Activated T-cell treated with anti-CD3 and anti-CD28 coated beads, Interleukin-2, amount 50 U/mL, for 72 hours (primary cell): Measurements from ENCODE around the gene PSMA3. TPM values are rescaled to one million over a fixed set of nuclear protein-coding genes. Genes with fewer than 3 reads are reported as not detected.

Experiments used
- ATAC-seq, 2 donors: fragments of 150-1000 bp; cut with Tn5 transposase; replicated peaks in 1 of 2; 2 replicates each; pipeline ENCODE4 v1.10.0; 2021; ENCODE audit warnings: moderate library complexity in 2 of 2, mild to moderate bottlenecking in 1 of 2
- DNase-seq, 2 donors: peaks; one replicate each; pipeline ENCODE4 v3.0.0; 2021 to 2022; ENCODE audit warnings: mixed read lengths in 1 of 2
- H3K27ac Mint-ChIP-seq: one replicate; pipeline ENCODE4 v1.8.0; 2022; ENCODE audit warnings: mild to moderate bottlenecking, moderate library complexity, mixed read lengths
- H3K27me3 Mint-ChIP-seq: one replicate; pipeline ENCODE4 v1.8.0; 2022; ENCODE audit warnings: low read depth, mixed read lengths
- H3K36me3 Mint-ChIP-seq, 2 donors: one replicate each; pipeline ENCODE4 v1.8.0; 2022; ENCODE audit warnings: mixed read lengths in 2 of 2, mild to moderate bottlenecking in 1 of 2; ENCODE audit not compliant: insufficient read depth in 2 of 2
- H3K4me1 Mint-ChIP-seq: one replicate; pipeline ENCODE4 v1.8.0; 2022; ENCODE audit warnings: low read depth, mixed read lengths
- H3K4me3 Mint-ChIP-seq, 2 donors: one replicate each; pipeline ENCODE4 v1.8.0; 2022; ENCODE audit warnings: mild to moderate bottlenecking in 2 of 2, mixed read lengths in 2 of 2, moderate library complexity in 2 of 2
- H3K9me3 Mint-ChIP-seq, 2 donors: one replicate each; pipeline ENCODE4 v1.8.0; 2022; ENCODE audit warnings: mixed read lengths in 2 of 2
- total RNA-seq, 2 donors: library from RNA; stranded (reverse); gene quantifications; one replicate each; pipeline ENCODE4 v1.2.3, GENCODE V29; 2022

The PSMA3 gene
- total RNA-seq, 2 donors from 2014 or later = 177 to 194 TPM

GRCh38 chr14:58297762-58298476 lies 53.3 kb downstream of the PSMA3 start:
- H3K36me3 Mint-ChIP-seq = peaks cover 11 to 26% of the 10 kb centered on the region in 2 donors
- H3K4me3 Mint-ChIP-seq = no peak overlapping the region
- ATAC-seq (peak; percentile 89), DNase-seq (peak; percentile 96 to 99)
- no peaks in the 10 kb centered on the region for H3K27me3 Mint-ChIP-seq
- H3K9me3 Mint-ChIP-seq = no peaks in the 10 kb centered on the region
- peaks cover 44% of the 10 kb centered on the region for H3K4me1 Mint-ChIP-seq
- H3K27ac Mint-ChIP-seq = no peak overlapping the region

DNA sequence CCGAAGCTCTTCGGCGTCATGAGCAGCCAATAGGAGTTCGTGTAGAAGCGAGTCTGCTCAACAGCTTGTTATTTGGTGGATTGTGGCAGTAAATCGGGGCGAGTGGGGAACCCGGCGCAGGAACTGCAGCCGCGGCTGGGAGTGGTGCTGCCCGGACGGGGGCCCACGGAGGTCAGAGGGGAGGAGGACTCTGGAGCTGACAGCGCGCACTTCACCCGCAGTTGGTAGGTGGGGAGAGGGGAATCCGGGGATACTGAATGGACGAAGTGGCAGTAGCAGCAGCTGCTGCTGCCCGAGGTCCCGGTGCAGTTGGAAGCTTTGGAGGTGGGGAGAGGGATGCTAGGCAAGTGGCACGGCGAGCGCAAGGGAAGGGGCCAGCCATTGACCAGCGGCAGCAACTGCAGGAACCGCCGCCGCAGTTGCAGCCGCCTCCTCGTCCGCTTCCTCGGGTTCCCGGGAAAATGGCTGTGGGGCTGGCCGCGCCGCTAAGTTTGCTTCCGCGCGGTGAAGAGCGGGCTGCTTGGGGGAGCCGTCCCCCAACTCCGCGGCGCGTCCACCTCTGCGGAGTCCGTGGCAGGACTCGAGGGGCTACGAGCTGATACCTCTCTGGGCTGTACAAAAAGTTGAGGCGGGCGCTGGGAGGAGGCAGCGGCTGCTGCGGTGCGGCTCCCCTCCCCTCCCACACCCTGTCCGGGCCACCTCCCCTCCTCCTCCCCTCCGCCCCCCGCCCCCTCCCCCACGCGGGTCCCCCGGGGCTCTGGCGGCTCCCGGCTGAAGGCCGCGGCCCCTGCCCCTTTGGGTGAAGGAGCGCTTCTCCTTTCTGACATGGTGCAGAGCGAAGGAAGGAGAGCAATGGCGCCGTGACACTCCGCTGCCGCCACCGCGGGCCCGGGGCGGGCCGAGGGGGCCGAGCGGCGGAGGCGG lies 54.1 kb downstream of the PSMA3 start, which contains the start of gene ARID4A:
ARID4A (plus strand) TSS at position 79 of the 924 bp plus-strand sequence. CDS start 1,300 bp downstream, outside the sequence.
- peak within 1 kb of the TSS; percentile 96 to 100 for H3K4me3 Mint-ChIP-seq
- H3K27me3 Mint-ChIP-seq = no peaks in the 10 kb centered on the region
- DNase-seq (peak; percentile 82 to 89), ATAC-seq (peak; percentile 15 to 18)
- H3K36me3 Mint-ChIP-seq = peaks cover 11 to 23% of the 10 kb centered on the region in 2 donors
- no peaks in the 10 kb centered on the region for H3K9me3 Mint-ChIP-seq
- H3K27ac Mint-ChIP-seq = peak within 1 kb of the TSS; percentile 74
- peaks cover 36% of the 10 kb centered on the region for H3K4me1 Mint-ChIP-seq

DNA sequence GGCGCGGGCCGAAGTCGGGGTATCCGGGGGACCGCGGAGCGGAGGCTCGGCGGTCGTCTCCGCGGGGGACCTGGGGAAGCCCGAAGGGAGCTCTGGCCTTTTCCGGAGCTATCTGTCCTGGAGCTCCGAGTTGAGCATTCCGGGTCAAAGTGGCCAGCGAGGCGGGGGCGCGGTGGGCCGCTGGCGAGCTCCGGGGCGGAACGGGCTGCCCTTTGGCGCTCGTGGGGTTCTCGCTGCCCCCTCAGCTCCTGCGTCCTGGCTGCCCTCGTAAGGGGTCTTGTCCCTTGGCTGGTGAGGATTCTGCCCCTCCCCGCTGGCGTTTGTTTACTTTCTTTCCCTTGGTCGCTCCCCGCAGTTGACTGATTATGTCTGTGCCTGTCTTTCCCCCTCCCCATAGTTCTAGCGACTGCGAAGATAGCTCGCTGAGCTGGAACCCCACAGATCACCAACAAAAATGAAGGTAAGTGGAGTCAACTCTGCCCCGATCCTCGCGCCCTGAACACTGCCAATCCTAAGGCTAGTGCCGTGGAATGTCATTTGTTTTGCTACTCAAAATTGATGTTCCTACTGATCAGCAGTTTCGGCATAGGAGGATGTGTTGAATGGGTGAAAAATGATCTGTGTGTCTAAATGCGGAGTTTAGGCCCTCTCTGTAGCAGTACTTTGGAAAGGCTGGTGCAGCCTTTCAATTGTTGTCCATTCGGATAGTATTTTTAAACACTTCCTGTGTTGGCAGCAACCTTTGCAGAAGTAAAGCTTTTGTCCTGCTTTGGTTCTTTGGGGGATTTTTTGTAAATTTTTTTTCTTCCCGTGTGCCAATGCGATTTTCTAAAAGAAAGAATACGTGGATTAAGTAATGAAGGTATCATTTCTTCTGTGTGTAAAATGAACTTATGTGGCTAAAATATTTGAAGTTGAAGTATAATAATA lies 55.0 kb downstream of the PSMA3 start:
- no peak for ATAC-seq
- H3K4me1 Mint-ChIP-seq = peaks cover 27% of the 10 kb centered on the region
- peak overlapping the region; percentile 98 for H3K27ac Mint-ChIP-seq
- peak in 1 of 2 donors; percentile 9 for DNase-seq
- H3K4me3 Mint-ChIP-seq = peak overlapping the region; percentile 96 to 100
- no peaks in the 10 kb centered on the region for H3K9me3 Mint-ChIP-seq
- H3K27me3 Mint-ChIP-seq = no peaks in the 10 kb centered on the region
- peaks cover 10 to 19% of the 10 kb centered on the region in 2 donors for H3K36me3 Mint-ChIP-seq

DNA sequence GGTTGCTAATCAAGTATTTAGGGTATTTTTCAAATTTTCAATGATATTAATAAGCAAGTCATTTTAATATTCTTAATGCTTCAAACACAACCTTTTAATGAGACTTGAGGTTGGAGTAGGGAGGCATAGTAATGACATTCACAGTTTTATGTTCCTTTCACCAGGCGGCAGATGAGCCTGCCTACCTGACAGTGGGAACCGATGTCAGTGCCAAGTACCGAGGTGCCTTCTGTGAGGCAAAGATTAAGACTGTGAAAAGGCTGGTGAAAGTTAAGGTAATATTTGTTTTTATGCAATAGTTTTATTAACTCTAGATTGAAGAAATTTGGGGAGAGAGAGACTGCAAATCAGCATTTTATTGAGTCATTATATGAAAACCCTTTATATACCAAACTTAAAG lies 56.8 kb downstream of the PSMA3 start:
- Mint-ChIP-seq H3K27me3 (no peaks in the 10 kb centered on the region), H3K9me3 (no peaks in the 10 kb centered on the region), H3K4me3 (no peak overlapping the region), H3K4me1 (peaks cover 11% of the 10 kb centered on the region), H3K36me3 (peaks cover 5 to 16% of the 10 kb centered on the region in 2 donors), H3K27ac (no peak overlapping the region)
- no peak for DNase-seq
- no peak for ATAC-seq

DNA sequence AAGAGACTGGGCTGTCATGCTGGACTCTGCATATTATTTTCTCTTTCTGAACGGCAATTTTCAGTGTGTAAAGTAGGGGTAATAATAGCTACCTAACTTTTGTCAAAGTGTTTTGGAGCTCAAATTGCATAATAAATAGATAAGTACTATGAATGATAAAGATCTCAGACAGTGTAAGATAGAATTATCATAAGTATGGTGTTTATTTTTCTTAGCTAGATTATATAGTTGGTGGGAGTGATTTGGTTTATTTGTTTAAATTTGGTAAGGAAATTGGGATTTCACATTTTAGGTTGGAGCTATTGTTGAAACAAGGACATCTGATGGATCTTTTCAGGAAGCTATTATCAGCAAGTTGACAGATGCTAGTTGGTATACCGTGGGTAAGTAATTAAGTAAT lies 61.1 kb downstream of the PSMA3 start:
- no peaks in the 10 kb centered on the region for H3K27me3 Mint-ChIP-seq
- H3K36me3 Mint-ChIP-seq = peaks cover 2 to 23% of the 10 kb centered on the region in 2 donors
- H3K9me3 Mint-ChIP-seq = no peaks in the 10 kb centered on the region
- H3K27ac Mint-ChIP-seq = peak overlapping the region; percentile 24
- ATAC-seq = no peak
- no peak for DNase-seq
- peaks cover 7% of the 10 kb centered on the region for H3K4me1 Mint-ChIP-seq
- H3K4me3 Mint-ChIP-seq = peak overlapping the region in 1 of 2 donors; percentile 5

DNA sequence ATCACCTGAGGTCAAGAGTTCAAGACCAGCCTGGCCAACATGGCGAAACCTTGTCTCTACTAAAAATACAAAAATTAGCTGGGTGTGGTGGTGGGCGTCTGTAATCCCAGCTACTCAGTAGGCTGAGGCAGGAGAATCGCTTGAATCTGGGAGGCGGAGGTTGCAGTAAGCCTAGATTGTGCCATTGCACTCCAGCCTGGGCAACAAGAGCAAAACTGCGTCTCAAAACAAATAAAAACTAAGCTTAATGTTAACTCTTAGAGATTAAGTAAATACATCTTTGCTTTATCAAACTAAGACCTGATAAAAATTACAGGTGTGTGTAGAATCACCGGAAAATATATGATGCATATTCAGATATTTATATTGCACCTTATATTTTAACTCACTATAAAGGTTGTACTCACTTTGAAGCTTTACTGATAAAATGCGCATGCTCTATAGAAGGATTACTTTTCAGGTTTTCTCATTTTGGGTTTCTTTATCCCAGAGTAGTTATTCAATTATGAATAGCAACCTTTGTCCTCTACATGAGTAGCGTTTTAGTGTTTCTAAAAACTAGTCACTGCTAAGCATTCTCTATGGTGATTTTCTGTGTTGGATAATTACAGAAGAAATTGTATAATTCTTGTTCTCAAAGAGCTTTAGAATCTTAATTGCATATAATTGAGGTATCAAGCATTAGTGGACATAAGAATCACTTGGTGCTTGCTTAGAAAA lies 63.1 kb downstream of the PSMA3 start:
- DNase-seq (no peak), ATAC-seq (no peak)
- no peak overlapping the region for H3K4me3 Mint-ChIP-seq

GRCh38 chr14:58309086-58309485 lies 64.4 kb downstream of the PSMA3 start:
- DNase-seq (no peak), ATAC-seq (no peak)
- H3K4me3 Mint-ChIP-seq = no peak overlapping the region
- H3K27me3 Mint-ChIP-seq = no peaks in the 10 kb centered on the region
- H3K9me3 Mint-ChIP-seq = no peaks in the 10 kb centered on the region
- H3K4me1 Mint-ChIP-seq = peaks cover 6% of the 10 kb centered on the region
- peak overlapping the region; percentile 22 for H3K27ac Mint-ChIP-seq
- peaks cover 2 to 18% of the 10 kb centered on the region in 2 donors for H3K36me3 Mint-ChIP-seq

More for the DNA sequence above, 63.1 kb downstream of the PSMA3 start:
- Mint-ChIP-seq H3K4me1 (peaks cover 6% of the 10 kb centered on the region), H3K27ac (peak overlapping the region; percentile 76), H3K27me3 (no peaks in the 10 kb centered on the region), H3K9me3 (no peaks in the 10 kb centered on the region), H3K36me3 (peaks cover 2 to 16% of the 10 kb centered on the region in 2 donors)

DNA sequence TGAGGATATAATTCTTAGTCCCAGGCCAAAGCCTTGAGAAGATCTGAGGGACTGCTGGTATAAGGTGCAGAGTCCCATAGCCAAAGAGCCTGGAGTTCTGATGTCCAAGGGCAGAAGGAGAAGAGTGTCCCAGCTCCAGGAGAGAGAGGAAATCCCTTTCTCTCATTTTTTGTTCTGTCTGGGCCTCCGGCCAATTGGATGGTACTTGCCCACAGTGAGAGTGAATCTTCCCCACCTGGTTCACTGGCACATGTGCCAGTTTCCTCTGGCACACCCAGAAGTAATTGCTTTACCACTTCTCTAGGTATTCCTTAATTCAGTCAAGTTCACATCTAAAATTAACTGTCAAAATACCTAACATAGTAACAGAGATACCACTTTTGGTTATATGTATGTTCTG lies 69.1 kb downstream of the PSMA3 start:
- ATAC-seq (no peak), DNase-seq (no peak)
- H3K27me3 Mint-ChIP-seq = no peaks in the 10 kb centered on the region
- H3K4me1 Mint-ChIP-seq = peaks cover 6% of the 10 kb centered on the region
- H3K27ac Mint-ChIP-seq = no peak overlapping the region
- no peak overlapping the region for H3K4me3 Mint-ChIP-seq
- H3K9me3 Mint-ChIP-seq = no peaks in the 10 kb centered on the region
- peaks cover 2 to 15% of the 10 kb centered on the region in 2 donors for H3K36me3 Mint-ChIP-seq

GRCh38 chr14:58315606-58316005 lies 71.0 kb downstream of the PSMA3 start:
- H3K9me3 Mint-ChIP-seq = no peaks in the 10 kb centered on the region
- H3K27ac Mint-ChIP-seq = no peak overlapping the region
- H3K4me3 Mint-ChIP-seq = no peak overlapping the region
- DNase-seq = no peak
- H3K4me1 Mint-ChIP-seq = no peaks in the 10 kb centered on the region
- H3K27me3 Mint-ChIP-seq = no peaks in the 10 kb centered on the region
- H3K36me3 Mint-ChIP-seq = peaks cover 0 to 17% of the 10 kb centered on the region in 2 donors
- ATAC-seq = no peak
